Psoas muscle (tissue), 8 donors: ENCODE results near the gene CBL. TPM values are rescaled to one million over a fixed set of nuclear protein-coding genes. Genes with fewer than 3 reads are reported as not detected.
"Not testable (repeated sequence)": the region's sequence is repeated elsewhere in the genome, so short reads cannot be mapped to it uniquely, and the experiment has no call there.

Source experiments
- ATAC-seq, 4 donors: fragments of 200-7000 bp; cut with Tn5 transposase; one replicate each; pipeline ENCODE4 v1.9.1; 2020; ENCODE audit warnings: moderate library complexity in 3 of 4, mild to moderate bottlenecking in 2 of 4
- DNase-seq, 2 donors: peaks; one replicate each; pipeline ENCODE4 v3.0.0-alpha.2; 2020
- H3K27ac ChIP-seq: fragments of 200-600 bp; one replicate; pipeline ENCODE4 v1.8.0; 2022
- H3K27me3 ChIP-seq, 3 donors: fragments of 200-600 bp in 1 of 3; one replicate each; pipeline versions ENCODE4 v1.6.1 to v1.8.0; 2013 to 2022; ENCODE audit warnings: low read length in 2 of 3, mild to moderate bottlenecking in 2 of 3, moderate library complexity in 1 of 3; ENCODE audit not compliant: insufficient read depth in 3 of 3
- H3K36me3 ChIP-seq, 2 donors: fragments of 200-600 bp in 1 of 2; one replicate each; pipeline versions ENCODE4 v1.6.1 to v1.8.0; 2013 to 2022; ENCODE audit warnings: low read depth in 1 of 2, mild to moderate bottlenecking in 1 of 2, moderate library complexity in 1 of 2; ENCODE audit not compliant: insufficient read depth in 1 of 2
- H3K4me1 ChIP-seq: fragments of 200-600 bp; one replicate; pipeline ENCODE4 v1.8.0; 2022
- H3K4me3 ChIP-seq: fragments of 200-600 bp; one replicate; pipeline ENCODE4 v1.8.0; 2022; ENCODE audit warnings: mild to moderate bottlenecking
- H3K9me3 ChIP-seq: fragments of 200-600 bp; one replicate; pipeline ENCODE4 v1.8.0; 2022
- WGBS, 3 donors: extraction: QIAGEN DNeasy Blood & Tissue Kit; methylation state at CpG; one replicate each; pipeline versions ENCODE4 v1.1.6 to v1.1.7; 2013; 5-methylcytosine and 5-hydroxymethylcytosine counted together
- intact Hi-C, 2 donors: fragments of 100-400 bp; cut with DNase I; formaldehyde crosslinking; loops; one replicate each; pipeline versions ENCODE4 v1.11.0 to v1.14.2; 2022
- polyA plus RNA-seq, 3 donors: library from polyadenylated mRNA; stranded (reverse); fragments of 200-250 nt; gene quantifications; one replicate each; pipeline ENCODE4 v1.2.3, GENCODE V29; 2013
- total RNA-seq, 4 donors: library from RNA; stranded (reverse); fragmentation: NEBNext Ultra II Directional in 2 of 4; extraction: Animal tissue kit (Norgen Biotek cat#: 25700) in 2 of 4; gene quantifications; one replicate each; pipeline versions ENCODE4 v1.2.1 to v1.2.4, GENCODE V29; 2021 to 2023
- TF ChIP-seq, protein P1 (sequence below): fragments of 200-600 bp; IDR thresholded peaks from one replicate; pipeline ENCODE4 v1.8.0; 2022; ENCODE audit warnings: antibody characterized with exemption
- donor health status: healthy with polysubstance abuse.
- donor health status: DM: no; HTN: no; CAD: no; lungs with moderate emphysema.
- donor health status: Bipolar disorder and iron deficiency.
- donor health status: healthy.
- donor health status: DM: yes; HTN: yes; CAD: no.
- donor health status: DM: no; HTN: no; CAD: no.
- donor health status: DM: no; HTN: no; CAD: no.
- donor health status: DM: yes; HTN: yes; CAD: no.

CBL gene
- total and polyA plus RNA-seq, 7 donors, result 0.94 to 7.6 (median 3.6) TPM

DNA sequence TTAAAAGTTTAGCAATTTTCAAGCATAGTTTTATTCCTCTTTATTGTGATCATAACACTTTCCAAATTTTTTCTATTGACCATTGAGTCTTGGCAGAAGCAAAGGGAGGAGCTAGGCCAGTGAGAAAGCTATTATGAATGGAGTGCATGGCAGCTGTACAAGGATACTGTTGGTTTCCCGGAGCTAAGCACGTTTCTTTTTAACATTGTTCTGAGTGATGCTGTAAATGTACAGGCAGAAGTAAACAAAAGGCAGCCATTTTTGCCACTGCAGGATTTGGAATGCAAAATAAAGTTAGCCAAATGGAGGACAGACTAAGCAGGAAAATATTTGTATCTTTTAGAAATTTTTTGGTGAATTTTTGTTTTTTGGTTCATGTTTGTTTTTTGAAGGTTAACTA, 16.2 kb downstream of the CBL start:
- Histone ChIP-seq H3K9me3 (no peaks in the 10 kb centered on the region), H3K36me3 (no peaks in the 10 kb centered on the region), H3K27ac (no peak overlapping the region), H3K27me3 (no peaks in the 10 kb centered on the region), H3K4me1 (peaks cover 10% of the 10 kb centered on the region), H3K4me3 (no peak overlapping the region)
- ATAC-seq (peak in 1 of 4 donors; percentile 38), DNase-seq (no peak)
- intact Hi-C loops, result no loop called here
- WGBS, 3 donors, result 2 to 11% (median 8%) methylated on average over 2 of the region's 2 CpGs
- TF ChIP-seq, protein P1, sequence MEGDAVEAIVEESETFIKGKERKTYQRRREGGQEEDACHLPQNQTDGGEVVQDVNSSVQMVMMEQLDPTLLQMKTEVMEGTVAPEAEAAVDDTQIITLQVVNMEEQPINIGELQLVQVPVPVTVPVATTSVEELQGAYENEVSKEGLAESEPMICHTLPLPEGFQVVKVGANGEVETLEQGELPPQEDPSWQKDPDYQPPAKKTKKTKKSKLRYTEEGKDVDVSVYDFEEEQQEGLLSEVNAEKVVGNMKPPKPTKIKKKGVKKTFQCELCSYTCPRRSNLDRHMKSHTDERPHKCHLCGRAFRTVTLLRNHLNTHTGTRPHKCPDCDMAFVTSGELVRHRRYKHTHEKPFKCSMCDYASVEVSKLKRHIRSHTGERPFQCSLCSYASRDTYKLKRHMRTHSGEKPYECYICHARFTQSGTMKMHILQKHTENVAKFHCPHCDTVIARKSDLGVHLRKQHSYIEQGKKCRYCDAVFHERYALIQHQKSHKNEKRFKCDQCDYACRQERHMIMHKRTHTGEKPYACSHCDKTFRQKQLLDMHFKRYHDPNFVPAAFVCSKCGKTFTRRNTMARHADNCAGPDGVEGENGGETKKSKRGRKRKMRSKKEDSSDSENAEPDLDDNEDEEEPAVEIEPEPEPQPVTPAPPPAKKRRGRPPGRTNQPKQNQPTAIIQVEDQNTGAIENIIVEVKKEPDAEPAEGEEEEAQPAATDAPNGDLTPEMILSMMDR, result no peak

DNA sequence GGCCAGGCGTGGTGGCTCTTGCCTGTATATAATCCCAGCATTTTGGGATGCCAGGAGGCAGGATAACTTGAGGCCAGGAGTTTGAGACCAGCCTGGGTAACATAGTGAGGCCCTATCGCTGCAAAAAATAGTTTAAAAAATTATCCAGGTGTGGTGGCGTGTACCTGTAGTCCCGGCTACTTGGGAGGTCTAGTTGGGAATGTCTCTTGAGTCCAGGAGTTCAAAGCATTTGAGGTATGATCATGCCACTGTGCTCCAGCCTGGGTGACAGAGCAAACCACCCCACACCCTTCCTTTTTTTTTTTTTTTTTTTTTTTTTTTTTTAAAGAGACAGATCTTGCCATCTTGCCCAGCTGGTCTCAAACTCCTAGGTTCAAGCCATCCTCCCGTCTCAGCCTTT, 16.8 kb downstream of the CBL start:
- no peak overlapping the region for H3K4me3 ChIP-seq
- no peak overlapping the region for H3K27ac ChIP-seq

DNA sequence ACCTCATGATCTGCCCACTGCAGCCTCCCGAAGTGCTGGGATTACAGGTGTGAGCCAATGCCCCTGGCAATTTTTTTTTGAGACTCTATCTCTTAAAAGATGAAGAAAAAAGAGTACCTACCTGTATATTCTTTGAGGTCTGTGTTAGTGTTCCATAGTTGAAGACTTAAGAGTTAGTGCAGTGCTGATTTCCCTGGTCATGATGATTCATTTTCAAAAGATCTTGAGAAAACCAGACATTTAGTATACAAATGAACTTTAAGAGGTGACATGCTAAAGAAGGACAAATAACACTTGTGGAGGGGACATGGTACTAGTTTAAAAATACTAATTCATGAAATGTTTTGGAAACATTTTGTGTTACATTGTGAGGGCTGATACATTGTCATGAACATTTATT, 17.7 kb downstream of the CBL start:
- no peaks in the 10 kb centered on the region for H3K27me3 ChIP-seq
- H3K9me3 ChIP-seq, result no peaks in the 10 kb centered on the region
- intact Hi-C loops, result no loop called here
- WGBS, 3 donors, result 99 to 100% (median 100%) methylated on average over 1 of the region's 1 CpG
- DNase-seq (no peak), ATAC-seq (no peak)
- no peak overlapping the region for H3K4me3 ChIP-seq
- no peaks in the 10 kb centered on the region for H3K36me3 ChIP-seq
- H3K4me1 ChIP-seq, result peaks cover 10% of the 10 kb centered on the region
- no peak overlapping the region for H3K27ac ChIP-seq
- TF ChIP-seq, protein P1, result no peak

More for the DNA sequence above, 16.8 kb downstream of the CBL start:
- DNase-seq (no peak), ATAC-seq (no peak)
- Histone ChIP-seq H3K9me3 (no peaks in the 10 kb centered on the region), H3K27me3 (no peaks in the 10 kb centered on the region), H3K36me3 (no peaks in the 10 kb centered on the region), H3K4me1 (peaks cover 10% of the 10 kb centered on the region)
- intact Hi-C loops, result no loop called here
- 94 to 96% (median 94%) methylated on average over 5 of the region's 5 CpGs for WGBS, 3 donors
- TF ChIP-seq, protein P1, result no peak

DNA sequence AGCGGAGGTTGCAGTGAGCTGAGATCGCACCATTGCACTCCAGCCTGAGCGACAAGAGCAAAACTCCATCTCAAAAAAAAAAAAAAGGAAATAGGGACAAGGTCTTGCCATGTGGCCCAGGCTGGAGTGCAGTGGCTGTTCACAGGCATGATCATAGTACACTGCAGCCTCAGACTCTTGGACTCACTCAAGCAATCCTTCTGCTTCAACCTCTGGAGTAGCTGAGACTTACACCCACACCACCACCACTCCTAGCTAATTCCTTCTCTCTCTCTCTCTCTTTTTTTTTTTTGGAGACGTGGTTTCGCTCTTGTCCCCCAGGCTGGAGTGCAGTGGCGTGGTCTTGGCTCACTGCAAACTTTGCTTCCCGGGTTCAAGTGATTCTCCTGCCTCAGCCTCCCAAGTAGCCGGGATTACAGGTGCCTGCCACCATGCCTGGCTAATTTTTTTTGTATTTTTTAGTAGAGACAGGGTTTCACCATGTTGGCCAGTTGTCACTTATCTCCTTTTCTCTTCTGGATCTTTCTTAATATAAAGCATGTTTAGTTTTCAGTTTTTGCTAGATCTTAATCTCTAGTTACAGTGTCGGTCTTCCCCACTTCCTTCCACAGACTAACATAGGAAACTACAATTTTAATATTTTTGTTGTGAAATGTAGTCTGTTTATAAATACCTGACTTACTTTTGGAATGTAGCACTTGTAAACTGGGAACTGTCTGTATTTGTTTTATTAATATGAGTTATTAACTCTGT, 22.6 kb downstream of the CBL start:
- peaks cover 0 to 18% of the 10 kb centered on the region in 2 donors for H3K36me3 ChIP-seq
- intact Hi-C loops, H3K27me3 ChIP-seq, DNase-seq, H3K4me1 ChIP-seq, H3K9me3 ChIP-seq, H3K4me3 ChIP-seq, ATAC-seq, H3K27ac ChIP-seq: not testable (repeated sequence)
- 91 to 95% (median 92%) methylated on average over 8 to 9 of the region's 9 CpGs for WGBS, 3 donors

DNA sequence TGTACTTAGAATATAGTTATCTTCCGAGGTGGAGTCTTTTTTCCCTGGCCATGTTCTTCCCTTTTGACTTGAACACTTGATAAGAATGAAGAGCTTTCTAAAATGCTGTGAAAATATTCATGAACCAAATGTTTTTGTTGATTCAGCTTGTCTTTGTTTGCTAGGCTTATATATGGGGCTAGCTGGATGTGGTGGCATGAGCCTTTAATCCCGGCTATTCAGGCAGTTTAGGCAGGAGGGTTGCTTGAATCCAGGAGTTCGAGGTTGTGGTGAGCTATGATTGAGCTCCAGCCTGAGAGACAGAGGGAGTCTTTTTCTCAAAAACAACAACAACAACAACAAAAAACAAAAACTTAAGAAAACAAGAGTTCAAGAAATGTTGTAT, 23.1 kb downstream of the CBL start:
- no peaks in the 10 kb centered on the region for H3K9me3 ChIP-seq
- intact Hi-C loops, result no loop called here
- TF ChIP-seq, protein P1, result no peak
- H3K4me3 ChIP-seq, result no peak overlapping the region
- H3K36me3 ChIP-seq, result peaks cover 0 to 21% of the 10 kb centered on the region in 2 donors
- no peaks in the 10 kb centered on the region for H3K4me1 ChIP-seq
- DNase-seq, result no peak
- no peak for ATAC-seq
- 90 to 92% (median 91%) methylated on average over 3 of the region's 3 CpGs for WGBS, 3 donors
- H3K27ac ChIP-seq, result no peak overlapping the region
- no peaks in the 10 kb centered on the region for H3K27me3 ChIP-seq
